ENCODE results near the gene KMT2C.

DNA sequence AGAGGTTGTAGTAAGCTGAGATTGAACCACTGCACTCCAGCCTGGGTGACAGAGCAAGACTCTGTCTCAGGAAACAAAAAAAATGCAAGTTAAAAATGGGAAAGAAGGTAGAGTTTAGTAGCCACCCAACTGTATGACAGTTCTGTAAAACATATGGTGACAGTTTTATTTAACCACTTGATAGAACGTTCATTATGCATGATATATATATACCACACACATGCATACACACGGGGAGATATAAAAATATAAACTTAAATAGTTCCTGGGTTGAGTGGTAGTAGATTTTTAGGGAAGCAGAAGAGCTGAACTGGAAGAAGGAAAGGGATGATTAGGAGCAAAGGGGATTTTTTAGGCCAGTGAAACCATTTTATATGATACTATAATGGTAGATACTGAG, 120.0 kb downstream of the KMT2C start:
- no peak for TF ChIP-seq POLR2AphosphoS5 (IDR thresholded peaks at IDR 0.05)
- no peak for TF ChIP-seq POLR2A (IDR thresholded peaks at IDR 0.05; ENCODE audit: low read depth)

Measured in esophagus muscularis mucosa (tissue), 2 donors.